Left hindlimb (tissue), 1 donor: ENCODE data around the gene CHRNE.

Source experiments
- DNase-seq: peaks from one replicate; pipeline ENCODE4 v3.0.0-alpha.2; 2018

Gene CHRNE

GRCh38 chr17:4903051-4903818 is at the start of gene CHRNE:
TSS of gene CHRNE (minus strand) at chr17:4903098. CDS start at chr17:4903063, 35 bp downstream.
- DNase-seq, result peak; percentile 79

- DNase-seq, result no peak
Measured at GRCh38 chr17:4951486-4951885, 48.6 kb upstream of the CHRNE start.

- no peak for DNase-seq
Measured at GRCh38 chr17:4950746-4951204, 47.9 kb upstream of the CHRNE start, which contains the start of gene ENO3. TSS of gene ENO3 (plus strand) at chr17:4951119. CDS start at chr17:4951830, 711 bp downstream.

DNA sequence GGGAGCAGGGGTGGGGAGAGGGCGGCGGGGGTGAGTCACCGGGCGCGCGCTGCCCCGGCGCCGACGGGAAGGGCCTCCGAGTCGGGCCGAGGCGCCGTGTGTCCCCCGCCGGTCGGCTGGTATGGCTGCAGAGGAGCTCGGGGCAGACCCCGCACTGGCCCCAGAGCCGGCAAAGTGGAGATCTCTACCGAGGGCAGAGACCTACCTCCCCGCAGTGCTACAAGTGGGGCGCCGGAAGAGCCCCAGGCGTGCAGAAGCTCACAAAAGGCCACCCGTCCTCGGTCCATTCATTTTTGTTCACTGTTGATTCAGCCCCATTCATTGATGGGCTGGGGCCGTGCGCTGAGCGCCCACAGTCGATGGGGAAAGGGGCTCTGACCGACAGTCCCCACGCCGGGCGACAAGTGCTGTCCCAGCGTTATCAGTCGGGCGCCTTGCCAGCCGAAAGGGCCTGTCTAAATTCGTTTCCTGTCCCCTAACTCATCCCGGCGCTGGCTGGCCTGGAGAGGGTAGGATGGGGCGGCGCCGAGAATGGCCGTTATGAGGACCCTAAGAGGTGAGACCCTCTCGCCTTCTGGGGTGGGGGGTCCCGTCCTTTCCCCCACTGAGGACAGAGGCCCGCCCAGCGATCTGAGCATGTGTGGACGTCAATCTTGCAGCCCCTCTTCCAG is 47.3 kb upstream of the CHRNE start:
- DNase-seq, result peak; percentile 48

GRCh38 chr17:4949321-4950074 is 46.6 kb upstream of the CHRNE start:
- DNase-seq, result peak; percentile 79

DNA sequence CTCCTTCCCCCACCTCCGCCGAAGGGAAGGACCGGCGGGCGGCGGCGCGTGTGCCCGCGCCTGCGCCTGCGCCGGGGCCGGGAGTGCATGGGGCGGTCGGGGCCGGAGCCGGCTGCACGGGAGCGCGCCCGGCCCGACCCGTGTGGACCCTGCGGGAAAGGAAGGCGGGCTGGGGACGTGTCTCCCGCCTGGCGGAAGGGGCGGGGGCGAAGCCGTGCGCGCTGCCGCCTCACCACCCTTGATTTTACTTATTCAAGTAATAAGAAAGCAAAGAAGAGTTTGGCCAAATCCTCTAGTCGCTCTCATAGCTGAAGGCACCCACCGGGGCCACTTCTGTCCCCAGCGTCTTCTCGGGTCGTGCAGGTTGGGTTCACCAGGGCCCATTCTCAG is 46.0 kb upstream of the CHRNE start:
- peak; percentile 92 for DNase-seq

GRCh38 chr17:4948166-4948930 is 45.5 kb upstream of the CHRNE start, which contains the start of gene PFN1:
TSS of gene PFN1 (minus strand) at chr17:4948530. CDS start at chr17:4948394, 136 bp downstream.
- DNase-seq, result peak; percentile 94

GRCh38 chr17:4947411-4948165 is 44.7 kb upstream of the CHRNE start:
- DNase-seq, result peak; percentile 84

GRCh38 chr17:4947010-4947410 is 44.1 kb upstream of the CHRNE start:
- DNase-seq, result no peak

GRCh38 chr17:4946312-4946976 is 43.5 kb upstream of the CHRNE start:
- no peak for DNase-seq

- no peak for DNase-seq
Measured at GRCh38 chr17:4945944-4946280, 43.0 kb upstream of the CHRNE start.

DNA sequence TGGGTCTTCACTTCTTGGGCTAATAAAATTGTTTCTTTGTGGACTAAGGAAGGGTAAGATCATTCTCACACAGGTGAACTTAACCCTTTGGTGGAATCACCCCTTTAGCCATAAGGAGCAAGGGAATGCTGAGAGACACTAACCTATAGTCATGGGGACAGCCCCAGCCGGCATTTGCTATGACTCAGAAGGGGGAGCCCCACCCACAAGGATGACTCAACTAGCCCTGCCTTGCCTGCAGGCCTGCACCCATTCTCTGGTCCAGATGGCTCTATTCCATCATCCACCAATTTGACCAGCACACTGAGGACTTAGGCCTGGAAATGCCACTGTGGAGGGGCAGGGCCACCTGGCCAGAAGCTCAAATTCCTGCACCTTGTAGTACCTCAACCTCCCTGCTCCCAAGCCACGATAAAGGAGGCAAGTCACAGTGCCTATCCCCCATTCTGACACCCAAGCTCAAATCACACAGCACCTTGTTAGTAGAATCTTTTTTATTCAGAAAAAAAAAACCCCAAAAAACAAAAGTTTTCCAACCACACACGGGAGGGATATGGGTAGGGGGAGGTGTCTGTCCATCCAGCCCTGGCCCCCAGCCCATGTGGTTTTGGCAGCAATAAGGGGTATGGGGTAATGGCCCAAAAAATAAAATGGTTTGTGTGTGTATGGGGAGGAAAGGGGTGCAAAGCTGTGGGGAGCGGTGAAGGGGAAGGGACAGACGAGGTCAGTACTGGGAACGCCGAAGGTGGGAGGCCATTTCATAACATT is 42.5 kb upstream of the CHRNE start:
- no peak for DNase-seq

- DNase-seq, result no peak
Measured at GRCh38 chr17:4944554-4945175, 41.8 kb upstream of the CHRNE start.

DNA sequence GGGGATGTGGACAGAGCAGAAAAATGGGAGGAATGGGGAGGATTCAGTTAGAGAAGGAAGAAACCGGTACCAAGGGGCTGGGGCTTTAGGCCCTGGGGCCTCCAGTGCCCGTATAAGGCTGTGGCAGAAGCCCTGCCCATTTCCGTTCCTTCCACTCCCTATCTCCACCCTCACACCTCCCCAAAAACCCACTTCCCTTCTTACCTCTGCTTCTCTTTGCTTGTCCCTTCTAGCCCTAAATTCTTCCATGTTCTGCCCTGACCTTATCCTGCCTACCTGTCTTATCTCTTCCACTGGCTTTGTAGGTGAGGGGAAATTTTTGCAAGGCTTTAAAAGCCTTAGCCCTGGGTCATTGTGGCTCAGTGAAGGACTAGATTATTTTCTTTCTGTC is 41.3 kb upstream of the CHRNE start:
- no peak for DNase-seq

- no peak for DNase-seq
Measured at GRCh38 chr17:4942760-4943508, 40.0 kb upstream of the CHRNE start.

GRCh38 chr17:4941319-4941610 is 38.4 kb upstream of the CHRNE start:
- DNase-seq, result no peak

DNA sequence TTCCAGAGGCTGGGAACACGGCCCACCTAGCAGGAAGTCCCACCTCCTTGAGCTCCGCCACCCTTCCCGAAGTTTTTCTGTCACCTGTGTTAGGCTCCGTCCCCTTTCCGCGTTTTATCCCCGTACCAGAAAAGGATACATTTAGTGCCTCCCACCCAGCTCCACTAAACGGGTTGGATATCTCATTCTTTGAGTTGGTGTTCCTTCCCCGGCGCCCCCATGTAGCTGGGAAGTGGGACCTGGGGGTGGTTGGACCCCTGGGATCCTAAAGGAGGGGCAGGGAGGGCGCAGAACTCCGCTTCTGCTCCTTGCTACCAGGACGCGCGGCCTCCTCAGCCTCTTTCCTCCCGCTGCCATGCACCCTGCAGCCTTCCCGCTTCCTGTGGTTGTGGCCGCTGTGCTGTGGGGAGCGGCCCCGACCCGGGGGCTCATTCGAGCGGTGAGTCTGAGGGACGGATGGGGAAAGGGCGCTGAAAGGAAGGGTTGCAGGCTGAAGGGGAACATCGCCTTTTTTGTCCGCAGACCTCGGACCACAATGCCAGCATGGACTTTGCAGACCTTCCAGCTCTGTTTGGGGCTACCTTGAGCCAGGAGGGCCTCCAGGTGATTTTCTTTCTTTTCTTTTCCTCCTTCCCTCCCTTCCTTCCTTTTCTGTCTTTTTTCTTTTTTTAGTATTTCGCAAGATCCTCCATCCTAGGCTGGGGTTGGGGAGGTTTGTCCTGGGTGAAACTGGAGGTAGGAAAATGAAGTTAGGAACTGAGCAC is 37.8 kb upstream of the CHRNE start:
- DNase-seq, result no peak

DNA sequence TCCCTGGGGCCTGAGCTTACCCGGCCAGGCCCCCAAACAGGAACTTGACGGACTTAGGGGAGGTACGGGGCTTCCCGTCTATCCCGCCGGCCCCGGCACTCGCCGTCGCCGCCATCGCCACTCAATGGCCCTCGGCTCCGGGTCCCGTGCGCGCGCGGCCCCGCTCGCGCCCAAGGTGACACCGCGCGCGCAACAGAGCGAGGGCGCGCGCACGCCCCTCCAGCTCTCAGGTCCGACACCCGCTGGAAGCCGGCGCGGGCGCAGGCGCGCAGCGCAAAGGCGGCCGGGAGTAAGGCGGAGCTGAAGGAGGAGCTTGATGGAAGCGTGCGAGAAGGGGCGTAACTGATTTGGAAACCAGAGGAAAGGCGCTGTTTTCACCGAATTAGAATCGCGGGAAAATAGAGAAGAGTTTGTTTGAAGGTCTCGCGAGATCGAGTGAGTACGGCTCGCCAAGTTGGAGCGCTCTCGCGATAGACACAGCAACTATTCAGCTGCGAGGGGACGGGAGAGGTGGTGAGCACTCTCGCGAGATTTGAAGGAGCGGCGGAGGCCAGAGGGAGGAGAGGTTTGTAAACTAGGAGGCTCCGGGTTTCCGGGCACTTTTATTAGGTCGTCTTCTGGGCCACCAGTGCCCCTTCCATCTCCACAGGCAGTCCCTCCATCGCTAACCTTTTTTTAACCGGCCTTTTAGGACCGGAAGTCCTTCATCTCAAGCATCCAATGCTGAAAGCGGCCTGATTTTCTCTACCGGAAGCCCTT is 37.1 kb upstream of the CHRNE start, which contains the start of the genes RNF167 and SLC25A11:
Gene RNF167 (plus strand): TSS at position 473 of the 759 bp plus-strand sequence. CDS start 642 bp downstream, outside the sequence.
Gene SLC25A11 (minus strand): TSS at position 251 of the 759 bp plus-strand sequence. CDS start 136 bp downstream, at position 115.
- peak; percentile 98 for DNase-seq
